HFFc6 (cell line): ENCODE data around the gene RPH3AL. TPM values are rescaled to one million over a fixed set of nuclear protein-coding genes. Genes with fewer than 3 reads are reported as not detected.

ENCODE experiments used
- DNase-seq: peaks from one replicate; pipeline ENCODE4 v3.0.0-alpha.2; 2018
- H3K27ac Mint-ChIP-seq: 2 replicates; pipeline ENCODE4 v1.8.0; 2020; ENCODE audit warnings: mild to moderate bottlenecking, mixed read lengths
- H3K27me3 Mint-ChIP-seq: 2 replicates; pipeline ENCODE4 v1.8.0; 2021; ENCODE audit warnings: mild to moderate bottlenecking, moderate library complexity, mixed read lengths; ENCODE audit not compliant: insufficient read depth
- H3K36me3 Mint-ChIP-seq: 2 replicates; pipeline ENCODE4 v1.8.0; 2021; ENCODE audit warnings: low read depth, mixed read lengths
- H3K4me1 Mint-ChIP-seq: 2 replicates; pipeline ENCODE4 v1.8.0; 2020; ENCODE audit warnings: low read depth, mixed read lengths
- H3K4me3 Mint-ChIP-seq: 2 replicates; pipeline ENCODE4 v1.8.0; 2020; ENCODE audit warnings: mild to moderate bottlenecking, moderate library complexity, mixed read lengths
- H3K9me3 Mint-ChIP-seq: 2 replicates; pipeline ENCODE4 v1.8.0; 2020; ENCODE audit warnings: mild to moderate bottlenecking, mixed read lengths
- total RNA-seq, 6 experiments: library from RNA; stranded (reverse); fragmentation: NEBNext Ultra II Directional; extraction: Animal tissue kit (Norgen Biotek cat#: 25700); gene quantifications; 2 replicates in 1 of 6; 3 replicates in 5 of 6; pipeline ENCODE4 v1.2.3, GENCODE V29; 2021
- TF ChIP-seq, protein P1 (sequence below): fragments of 200-600 bp; sonication (generic); IDR thresholded peaks from 2 replicates; pipeline ENCODE4 v1.5.0; 2021; ENCODE audit warnings: antibody characterized with exemption, mild to moderate bottlenecking

Gene RPH3AL
- total RNA-seq, 6 experiments from 2014 or later, result 1.4 to 2.4 (median 2.0) TPM

DNA sequence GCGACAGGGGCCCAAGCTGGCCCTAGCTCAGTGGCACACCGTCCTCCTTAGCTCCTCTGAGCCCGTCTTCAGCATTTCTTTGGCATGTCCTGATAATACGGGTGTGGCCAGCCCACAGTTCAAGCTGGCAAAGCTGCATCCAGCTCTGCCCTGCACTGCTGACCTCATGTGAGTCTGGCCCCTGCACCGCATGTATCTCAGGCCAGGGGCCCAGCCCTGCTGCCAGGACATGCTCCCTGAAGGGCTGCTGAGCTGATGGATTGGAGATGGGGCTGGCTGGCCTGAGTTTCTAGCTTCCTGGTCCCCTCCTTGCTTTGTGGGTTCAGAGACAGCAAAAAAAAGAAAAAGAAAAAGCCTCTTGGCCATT lies 173.6 kb downstream of the RPH3AL start:
- Mint-ChIP-seq H3K27ac (no peak overlapping the region), H3K27me3 (peaks cover 42% of the 10 kb centered on the region), H3K36me3 (no peaks in the 10 kb centered on the region), H3K4me3 (no peak overlapping the region), H3K4me1 (no peaks in the 10 kb centered on the region), H3K9me3 (no peaks in the 10 kb centered on the region; the same call in 1 of the 2 replicates)
- TF ChIP-seq, protein P1, sequence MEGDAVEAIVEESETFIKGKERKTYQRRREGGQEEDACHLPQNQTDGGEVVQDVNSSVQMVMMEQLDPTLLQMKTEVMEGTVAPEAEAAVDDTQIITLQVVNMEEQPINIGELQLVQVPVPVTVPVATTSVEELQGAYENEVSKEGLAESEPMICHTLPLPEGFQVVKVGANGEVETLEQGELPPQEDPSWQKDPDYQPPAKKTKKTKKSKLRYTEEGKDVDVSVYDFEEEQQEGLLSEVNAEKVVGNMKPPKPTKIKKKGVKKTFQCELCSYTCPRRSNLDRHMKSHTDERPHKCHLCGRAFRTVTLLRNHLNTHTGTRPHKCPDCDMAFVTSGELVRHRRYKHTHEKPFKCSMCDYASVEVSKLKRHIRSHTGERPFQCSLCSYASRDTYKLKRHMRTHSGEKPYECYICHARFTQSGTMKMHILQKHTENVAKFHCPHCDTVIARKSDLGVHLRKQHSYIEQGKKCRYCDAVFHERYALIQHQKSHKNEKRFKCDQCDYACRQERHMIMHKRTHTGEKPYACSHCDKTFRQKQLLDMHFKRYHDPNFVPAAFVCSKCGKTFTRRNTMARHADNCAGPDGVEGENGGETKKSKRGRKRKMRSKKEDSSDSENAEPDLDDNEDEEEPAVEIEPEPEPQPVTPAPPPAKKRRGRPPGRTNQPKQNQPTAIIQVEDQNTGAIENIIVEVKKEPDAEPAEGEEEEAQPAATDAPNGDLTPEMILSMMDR, result no peak
- DNase-seq, result no peak

DNA sequence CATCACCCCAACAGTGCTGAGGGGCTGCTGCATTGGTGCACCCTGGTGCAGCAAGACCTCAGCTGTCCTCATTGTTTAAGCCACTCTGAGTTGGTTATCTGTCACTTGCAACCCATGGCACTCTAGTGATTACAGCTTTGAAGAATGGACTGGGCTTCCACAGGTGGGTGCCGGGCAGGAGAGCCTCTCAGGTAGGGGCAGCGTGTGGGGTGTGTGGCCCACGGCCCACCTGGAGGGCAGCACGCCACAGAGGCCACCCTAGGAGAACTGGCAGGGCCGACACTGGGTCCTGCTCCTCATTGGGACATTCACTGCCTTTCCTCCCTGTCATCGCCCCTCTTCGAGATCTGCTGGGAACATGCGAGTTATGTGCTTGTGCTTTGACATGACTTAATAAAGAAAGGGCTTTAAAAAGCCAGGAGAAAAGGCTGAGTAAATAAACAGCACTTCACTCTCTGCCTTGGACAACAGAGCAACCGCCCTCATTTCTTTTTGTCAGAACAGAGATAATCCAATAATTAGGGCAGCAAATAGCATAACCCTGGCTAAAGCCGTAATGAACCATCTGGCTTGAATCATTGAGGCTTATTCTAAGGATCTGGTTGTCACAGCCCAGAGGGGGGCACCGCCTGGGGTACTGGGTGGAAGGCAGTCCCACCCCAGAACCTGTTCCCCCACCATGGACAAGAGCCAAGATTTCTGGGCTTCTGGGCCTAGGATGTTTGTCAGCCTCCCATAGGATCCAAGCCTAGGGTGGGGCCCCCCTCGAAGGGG lies 174.1 kb downstream of the RPH3AL start:
- no peaks in the 10 kb centered on the region for H3K4me1 Mint-ChIP-seq
- H3K4me3 Mint-ChIP-seq, result no peak overlapping the region
- H3K27me3 Mint-ChIP-seq, result peaks cover 41% of the 10 kb centered on the region
- TF ChIP-seq, protein P1, result no peak
- H3K9me3 Mint-ChIP-seq, result no peaks in the 10 kb centered on the region; the same call in 1 of the 2 replicates
- H3K36me3 Mint-ChIP-seq, result no peaks in the 10 kb centered on the region
- no peak overlapping the region for H3K27ac Mint-ChIP-seq
- DNase-seq, result no peak

DNA sequence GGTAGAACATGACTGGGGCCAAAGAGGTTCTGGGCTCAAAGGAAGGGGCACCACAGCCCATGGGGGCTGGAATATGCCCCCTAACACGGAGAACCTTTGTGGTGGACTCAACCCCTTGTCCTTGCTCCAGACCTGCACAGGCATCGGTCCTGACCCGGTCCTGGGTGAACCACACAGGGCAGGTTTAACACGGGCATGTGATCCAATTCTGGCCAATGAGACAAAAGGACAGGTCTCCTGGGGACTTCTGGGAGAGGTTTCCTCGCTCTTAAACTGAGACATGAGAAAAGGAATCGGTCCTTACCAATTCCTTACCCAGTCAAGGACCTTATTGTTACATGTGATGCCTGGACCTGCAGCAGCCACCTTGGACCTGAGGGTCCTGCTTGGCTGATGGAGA lies 174.8 kb downstream of the RPH3AL start:
- DNase-seq, result no peak
- no peaks in the 10 kb centered on the region; the same call in 1 of the 2 replicates for H3K9me3 Mint-ChIP-seq
- no peaks in the 10 kb centered on the region for H3K4me1 Mint-ChIP-seq
- H3K27me3 Mint-ChIP-seq, result peaks cover 39% of the 10 kb centered on the region
- no peak overlapping the region for H3K4me3 Mint-ChIP-seq
- no peaks in the 10 kb centered on the region for H3K36me3 Mint-ChIP-seq
- TF ChIP-seq, protein P1, result no peak
- no peak overlapping the region for H3K27ac Mint-ChIP-seq

DNA sequence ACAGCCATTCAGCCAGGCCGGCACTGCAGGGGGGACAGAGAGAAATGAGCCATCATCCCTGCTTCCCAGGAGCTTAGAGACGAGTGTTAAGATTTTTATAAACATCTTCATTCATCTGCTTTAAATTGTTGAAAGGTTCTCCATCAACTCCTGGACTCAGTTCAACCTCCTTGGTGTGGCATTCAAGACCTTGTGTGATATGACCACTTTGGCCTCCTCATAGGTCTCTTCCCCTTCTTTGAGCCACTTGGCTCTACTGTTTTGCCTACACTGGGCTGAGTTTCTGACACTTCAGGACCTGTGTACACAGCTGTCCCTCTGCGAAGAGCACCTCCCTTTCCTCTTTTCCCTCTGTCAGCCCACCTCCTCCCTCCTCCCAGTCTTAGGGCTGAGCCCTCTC lies 175.5 kb downstream of the RPH3AL start:
- H3K4me3 Mint-ChIP-seq, result no peak overlapping the region
- DNase-seq, result no peak
- H3K4me1 Mint-ChIP-seq, result no peaks in the 10 kb centered on the region
- TF ChIP-seq, protein P1, result no peak
- H3K9me3 Mint-ChIP-seq, result no peaks in the 10 kb centered on the region; the same call in 1 of the 2 replicates
- H3K27ac Mint-ChIP-seq, result no peak overlapping the region
- no peaks in the 10 kb centered on the region for H3K36me3 Mint-ChIP-seq
- peaks cover 34% of the 10 kb centered on the region for H3K27me3 Mint-ChIP-seq

DNA sequence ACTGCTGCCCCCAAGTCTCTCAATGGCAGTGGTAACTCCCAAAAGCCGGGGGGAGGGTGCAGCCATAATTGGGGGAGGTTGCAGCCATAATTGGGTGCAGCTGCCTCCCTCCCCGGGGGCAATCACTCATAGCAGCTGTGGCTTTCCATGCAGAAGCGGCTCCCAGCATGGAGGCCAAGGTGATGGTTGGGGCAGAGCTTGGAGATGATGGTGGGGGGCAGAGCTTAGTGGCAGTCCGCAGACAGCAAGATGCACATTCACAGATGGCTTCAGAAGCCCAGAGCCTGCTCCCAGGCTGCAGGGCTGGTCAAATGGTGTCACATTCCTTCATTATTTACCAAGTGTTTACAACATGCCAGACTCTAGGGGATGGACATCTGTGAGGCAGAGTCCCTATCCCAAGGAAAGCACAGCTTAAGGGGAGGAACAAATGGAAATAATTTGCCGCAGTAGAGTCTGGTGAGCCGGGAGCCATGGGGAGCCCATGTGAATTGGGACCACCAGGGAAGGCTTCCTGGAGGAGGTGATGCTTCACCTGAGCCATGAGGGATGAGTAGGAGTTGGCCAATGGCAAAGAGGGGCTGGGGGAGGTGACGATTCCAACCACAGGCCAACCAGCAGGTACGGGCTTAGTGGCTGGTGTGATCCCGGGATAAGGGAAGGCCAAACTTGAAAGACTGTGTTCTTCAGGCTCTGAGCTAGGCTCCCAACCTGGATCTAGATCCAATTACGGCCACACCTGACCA lies 179.3 kb downstream of the RPH3AL start:
- no peak overlapping the region for H3K4me3 Mint-ChIP-seq
- no peaks in the 10 kb centered on the region for H3K36me3 Mint-ChIP-seq
- H3K27me3 Mint-ChIP-seq, result peaks cover 33% of the 10 kb centered on the region
- H3K9me3 Mint-ChIP-seq, result no peaks in the 10 kb centered on the region
- TF ChIP-seq, protein P1, result no peak
- DNase-seq, result no peak
- no peak overlapping the region for H3K27ac Mint-ChIP-seq
- H3K4me1 Mint-ChIP-seq, result no peaks in the 10 kb centered on the region
